ENCODE measurements around the gene HBEGF. TPM values are rescaled to one million over a fixed set of nuclear protein-coding genes. Genes with fewer than 3 reads are reported as not detected.

HBEGF gene
- total and polyA plus RNA-seq, 10 of the 15 experiments (the other 5 are each of a cell fraction or from before 2014, with no cell fraction given): 0.87 to 3.1 (median 2.1) TPM

GRCh38 chr5:140348104-140348503 lies 1.7 kb upstream of the HBEGF start:
- Histone ChIP-seq H3K4me2 (ENCODE audit: control insufficient read depth, insufficient read depth) (no peak overlapping the region), H4K20me1 (ENCODE audit: control insufficient read depth, insufficient read depth) (no peaks in the 10 kb centered on the region), H3K9me3 (replicated peaks; ENCODE audit: control insufficient read depth, insufficient read depth, low read length) (no peaks in the 10 kb centered on the region), H3K27ac (ENCODE audit: control insufficient read depth, insufficient read depth) (no peak overlapping the region), H3K27me3 (replicated peaks in 1 of 2; ENCODE audit: control insufficient read depth in 2 of 2, insufficient read depth in 2 of 2, low read length in 1 of 2) (no peaks in the 10 kb centered on the region; a peak in 1 of 4 replicates), H2AFZ (ENCODE audit: control insufficient read depth, low read depth, low read length) (no peak overlapping the region), H3K79me2 (ENCODE audit: control insufficient read depth, insufficient read depth, low read length) (no peaks in the 10 kb centered on the region), H3K9ac (ENCODE audit: control insufficient read depth, insufficient read depth, low read length) (no peak overlapping the region), H3K4me1 (ENCODE audit: control insufficient read depth, insufficient read depth, low read length) (peaks cover 12% of the 10 kb centered on the region), H3K36me3 (ENCODE audit: control insufficient read depth in 2 of 2, insufficient read depth in 2 of 2, low read length in 1 of 2) (no peaks in the 10 kb centered on the region), H3K4me3 (no peak overlapping the region)
- in situ Hi-C loops (cut with MboI) (no loop called here), intact Hi-C loops (cut with micrococcal nuclease; ENCODE audit: unreplicated experiment) (loop anchor here (5.0 kb wide), 1 partner anchor 46 kb away; the partner anchor contains the start of gene PFDN1)
- DNase-seq (ENCODE audit: low read depth, low spot score) (no peak), ATAC-seq (no peak), FAIRE-seq (no peak)
- TF ChIP-seq SMAD1 (IDR thresholded peaks at IDR 0.05; ENCODE audit: low read depth, partially characterized antibody) (no peak), NBN (IDR thresholded peaks at IDR 0.05) (no peak), TCF12 (IDR thresholded peaks at IDR 0.05; ENCODE audit: low read depth, low read length) (0 out of 2 replicates have a peak, but pooled peaks have one; percentile 3), ZNF217 (IDR thresholded peaks at IDR 0.05) (no peak)
- RAD21 ChIA-PET (ENCODE audit: unreplicated experiment): interaction anchor here (1.1 to 9.2 kb wide), 2 partner anchors 19 to 102 kb away, joined by 3 to 131 read pairs; no protein-coding TSS in a partner anchor
- WGBS (ENCODE audit: insufficient coverage, insufficient replicate concordance, low lambda C conversion rate, missing lambda C conversion rate): 78% methylated on average over 3 of the region's 4 CpGs
- SMC1A ChIA-PET (ENCODE audit: uncharacterized antibody, unreplicated experiment): interaction anchor here (0.6 to 12.2 kb wide), 6 partner anchors 11 to 110 kb away, joined by 3 to 345 read pairs (median 5); no protein-coding TSS in a partner anchor
- POLR2A ChIA-PET: interaction anchor here (0.5 to 1.6 kb wide), 2 partner anchors 55 to 108 kb away, joined by 3 to 5 read pairs; no protein-coding TSS in a partner anchor
- CTCF ChIA-PET: interaction anchor here (1.0 to 16.9 kb wide), 9 partner anchors 11 to 371 kb away, joined by 3 to 774 read pairs (median 5); partner anchors contain the start of genes PFDN1 and SLC4A9
- no TSS peak for BruUV-seq (replicated peaks)

- Histone ChIP-seq H3K27ac (ENCODE audit: control insufficient read depth, insufficient read depth) (no peak overlapping the region), H4K20me1 (ENCODE audit: control insufficient read depth, insufficient read depth) (no peaks in the 10 kb centered on the region), H3K4me3 (peak overlapping the region; percentile 66; the same call in 1 of the 2 replicates), H3K4me1 (ENCODE audit: control insufficient read depth, insufficient read depth, low read length) (peaks cover 19% of the 10 kb centered on the region), H2AFZ (ENCODE audit: control insufficient read depth, low read depth, low read length) (no peak overlapping the region), H3K36me3 (ENCODE audit: control insufficient read depth in 2 of 2, insufficient read depth in 2 of 2, low read length in 1 of 2) (no peaks in the 10 kb centered on the region), H3K4me2 (ENCODE audit: control insufficient read depth, insufficient read depth) (peak overlapping the region; percentile 99), H3K9me3 (replicated peaks; ENCODE audit: control insufficient read depth, insufficient read depth, low read length) (no peaks in the 10 kb centered on the region), H3K79me2 (ENCODE audit: control insufficient read depth, insufficient read depth, low read length) (no peaks in the 10 kb centered on the region), H3K9ac (ENCODE audit: control insufficient read depth, insufficient read depth, low read length) (peak overlapping the region; percentile 48; the same call in 1 of the 2 replicates), H3K27me3 (replicated peaks in 1 of 2; ENCODE audit: control insufficient read depth in 2 of 2, insufficient read depth in 2 of 2, low read length in 1 of 2) (no peaks in the 10 kb centered on the region; a peak in 1 of 4 replicates)
- ChIA-PET RAD21 (ENCODE audit: unreplicated experiment) (interaction anchor here (0.8 to 9.2 kb wide), 11 partner anchors 11 to 200 kb away, joined by 3 to 131 read pairs (median 5); partner anchors contain the start of gene EIF4EBP3), SMC1A (ENCODE audit: uncharacterized antibody, unreplicated experiment) (interaction anchor here (1.1 to 12.2 kb wide), 7 partner anchors 9 to 109 kb away, joined by 3 to 345 read pairs (median 6); no protein-coding TSS in a partner anchor), CTCF (interaction anchor here (0.6 to 16.9 kb wide), 23 partner anchors 8 to 372 kb away, joined by 3 to 774 read pairs (median 5); partner anchors contain the start of genes PFDN1 and SLC4A9), POLR2A (interaction anchor here (0.5 to 1.6 kb wide), 5 partner anchors 44 to 107 kb away, joined by 3 to 7 read pairs (median 5); partner anchors contain the start of gene PFDN1)
- no TSS peak for BruUV-seq (replicated peaks)
- WGBS (ENCODE audit: insufficient coverage, insufficient replicate concordance, low lambda C conversion rate, missing lambda C conversion rate): 83% methylated on average over 2 of the region's 2 CpGs
- ATAC-seq: no peak
- intact Hi-C loops (cut with micrococcal nuclease; ENCODE audit: unreplicated experiment) (loop anchor here (5.0 kb wide), 1 partner anchor 45 kb away; the partner anchor contains the start of gene PFDN1), in situ Hi-C loops (cut with MboI) (no loop called here)
- TF ChIP-seq SREBF2 (IDR thresholded peaks at IDR 0.05; ENCODE audit: low read length): no peak
- no peak for TF ChIP-seq ZNF384 (IDR thresholded peaks at IDR 0.05; ENCODE audit: borderline replicate concordance, low read depth, low read length)
- TF ChIP-seq CHD4 (IDR thresholded peaks at IDR 0.05): no peak
- TF ChIP-seq CREM (IDR thresholded peaks at IDR 0.05; ENCODE audit: low read depth): no peak
- no peak for DNase-seq (ENCODE audit: low read depth, low spot score)
- no peak for FAIRE-seq
Measured at GRCh38 chr5:140347360-140347759, 957 bp upstream of the HBEGF start.

Measured in GM12878 (cell line).